ENCODE data around the gene CYS1. TPM values are rescaled to one million over a fixed set of nuclear protein-coding genes. Genes with fewer than 3 reads are reported as not detected.

CYS1 gene
- total RNA-seq, 1 experiment from 2014 or later = not detected

DNA sequence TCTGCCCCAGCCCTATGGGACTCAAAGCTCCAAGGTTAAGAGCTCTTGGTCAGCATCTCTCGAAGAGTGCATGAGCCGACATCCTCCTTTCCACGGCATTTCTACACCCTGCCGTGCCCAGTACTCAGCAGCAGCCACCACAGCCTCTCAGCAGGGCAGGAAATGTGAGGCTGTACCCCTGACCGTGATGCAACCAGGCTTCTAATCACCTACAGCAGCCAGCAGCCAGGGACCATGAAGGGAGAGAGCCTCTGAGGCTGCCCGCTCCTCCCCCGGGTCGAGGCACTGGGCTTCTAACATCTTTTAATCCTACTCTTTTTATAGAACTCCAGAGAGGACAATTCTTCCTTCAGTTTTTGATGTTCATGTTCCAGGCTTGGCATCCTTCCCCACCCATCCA lies 6.5 kb downstream of the CYS1 start:
- H3K4me3 Mint-ChIP-seq (ENCODE audit: unreplicated experiment) = no peak overlapping the region
- peaks cover 54% of the 10 kb centered on the region for H3K27me3 Mint-ChIP-seq (ENCODE audit: insufficient read depth, unreplicated experiment)
- H3K9me3 Mint-ChIP-seq (ENCODE audit: unreplicated experiment) = no peaks in the 10 kb centered on the region
- no TSS peak for BruUV-seq (replicated peaks)
- CTCF ChIA-PET = interaction anchor here (0.6 to 12.5 kb wide), 19 partner anchors 9 to 517 kb away, joined by 3 to 141 read pairs (median 9); no protein-coding TSS in a partner anchor
- H3K27ac Mint-ChIP-seq (ENCODE audit: low read depth, unreplicated experiment) = no peak overlapping the region
- H3K36me3 Mint-ChIP-seq (ENCODE audit: insufficient read depth, unreplicated experiment) = peaks cover 5% of the 10 kb centered on the region
- POLR2A ChIA-PET = interaction anchor here (1.5 kb wide), 1 partner anchor 9 kb away, joined by 3 read pairs; no protein-coding TSS in a partner anchor
- peaks cover 8% of the 10 kb centered on the region for H3K4me1 Mint-ChIP-seq (ENCODE audit: insufficient read depth, unreplicated experiment)
- no peak for DNase-seq (ENCODE audit: unreplicated experiment)
- intact Hi-C loops (cut with micrococcal nuclease) = loop anchor here (5.0 kb wide), 1 partner anchor 584 kb away; no protein-coding TSS in a partner anchor
- TF ChIP-seq CTCF (IDR thresholded peaks at IDR 0.05; ENCODE audit: unreplicated experiment) = no peak

GRCh38 chr2:10072656-10073480 lies 7.3 kb downstream of the CYS1 start:
- peak; percentile 67 for TF ChIP-seq CTCF (IDR thresholded peaks at IDR 0.05; ENCODE audit: unreplicated experiment)
- Mint-ChIP-seq H3K36me3 (ENCODE audit: insufficient read depth, unreplicated experiment) (peaks cover 5% of the 10 kb centered on the region), H3K4me1 (ENCODE audit: insufficient read depth, unreplicated experiment) (peaks cover 8% of the 10 kb centered on the region), H3K27ac (ENCODE audit: low read depth, unreplicated experiment) (no peak overlapping the region), H3K4me3 (ENCODE audit: unreplicated experiment) (no peak overlapping the region), H3K27me3 (ENCODE audit: insufficient read depth, unreplicated experiment) (peaks cover 46% of the 10 kb centered on the region), H3K9me3 (ENCODE audit: unreplicated experiment) (peaks cover 4% of the 10 kb centered on the region)
- ChIA-PET CTCF (interaction anchor here (0.6 to 12.5 kb wide), 52 partner anchors 10 to 583 kb away, joined by 3 to 141 read pairs (median 4); no protein-coding TSS in a partner anchor), POLR2A (interaction anchor here (0.6 to 2.4 kb wide), 8 partner anchors 8 to 591 kb away, joined by 3 to 10 read pairs (median 6); no protein-coding TSS in a partner anchor)
- intact Hi-C loops (cut with micrococcal nuclease) = loop anchor here (1.0 to 5.0 kb wide), 5 partner anchors 24 to 584 kb away; no protein-coding TSS in a partner anchor
- BruUV-seq (replicated peaks) = no TSS peak
- peak; percentile 87 for DNase-seq (ENCODE audit: unreplicated experiment)

- BruUV-seq (replicated peaks) = no TSS peak
- peaks cover 5% of the 10 kb centered on the region for H3K36me3 Mint-ChIP-seq (ENCODE audit: insufficient read depth, unreplicated experiment)
- intact Hi-C loops (cut with micrococcal nuclease) = loop anchor here (5.0 kb wide), 1 partner anchor 586 kb away; no protein-coding TSS in a partner anchor
- CTCF ChIA-PET = interaction anchor here (0.5 to 12.5 kb wide), 33 partner anchors 8 to 592 kb away, joined by 3 to 141 read pairs (median 8); no protein-coding TSS in a partner anchor
- H3K27me3 Mint-ChIP-seq (ENCODE audit: insufficient read depth, unreplicated experiment) = peaks cover 33% of the 10 kb centered on the region
- H3K4me3 Mint-ChIP-seq (ENCODE audit: unreplicated experiment) = no peak overlapping the region
- TF ChIP-seq CTCF (IDR thresholded peaks at IDR 0.05; ENCODE audit: unreplicated experiment) = no peak
- peaks cover 8% of the 10 kb centered on the region for H3K9me3 Mint-ChIP-seq (ENCODE audit: unreplicated experiment)
- peaks cover 8% of the 10 kb centered on the region for H3K4me1 Mint-ChIP-seq (ENCODE audit: insufficient read depth, unreplicated experiment)
- DNase-seq (ENCODE audit: unreplicated experiment) = no peak
- H3K27ac Mint-ChIP-seq (ENCODE audit: low read depth, unreplicated experiment) = no peak overlapping the region
- POLR2A ChIA-PET = interaction anchor here (0.6 to 2.4 kb wide), 7 partner anchors 26 to 865 kb away, joined by 3 to 10 read pairs (median 8); partner anchors contain the start of gene ASAP2
These were observed 8.6 kb downstream of the CYS1 start for GRCh38 chr2:10071595-10071994.

GRCh38 chr2:10071176-10071575 lies 9.0 kb downstream of the CYS1 start:
- no peak for DNase-seq (ENCODE audit: unreplicated experiment)
- H3K4me3 Mint-ChIP-seq (ENCODE audit: unreplicated experiment) = no peak overlapping the region
- H3K9me3 Mint-ChIP-seq (ENCODE audit: unreplicated experiment) = peaks cover 8% of the 10 kb centered on the region
- H3K4me1 Mint-ChIP-seq (ENCODE audit: insufficient read depth, unreplicated experiment) = peaks cover 8% of the 10 kb centered on the region
- POLR2A ChIA-PET = interaction anchor here (0.6 to 2.4 kb wide), 4 partner anchors 26 to 865 kb away, joined by 3 to 10 read pairs (median 6); partner anchors contain the start of gene ASAP2
- no peak for TF ChIP-seq CTCF (IDR thresholded peaks at IDR 0.05; ENCODE audit: unreplicated experiment)
- BruUV-seq (replicated peaks) = no TSS peak
- intact Hi-C loops (cut with micrococcal nuclease) = loop anchor here (5.0 kb wide), 1 partner anchor 586 kb away; no protein-coding TSS in a partner anchor
- H3K36me3 Mint-ChIP-seq (ENCODE audit: insufficient read depth, unreplicated experiment) = peaks cover 5% of the 10 kb centered on the region
- CTCF ChIA-PET = interaction anchor here (0.5 to 12.5 kb wide), 20 partner anchors 11 to 375 kb away, joined by 3 to 141 read pairs (median 10); no protein-coding TSS in a partner anchor
- peaks cover 29% of the 10 kb centered on the region for H3K27me3 Mint-ChIP-seq (ENCODE audit: insufficient read depth, unreplicated experiment)
- H3K27ac Mint-ChIP-seq (ENCODE audit: low read depth, unreplicated experiment) = no peak overlapping the region
